HG02870 (cell line): ENCODE measurements around the gene LETM1.

Source experiments
- ATAC-seq: cut with Tn5 transposase; IDR thresholded peaks from one replicate; pipeline ENCODE4 v1.9.1; 2021; ENCODE audit warnings: mild to moderate bottlenecking, moderate library complexity; ENCODE audit not compliant: unreplicated experiment

LETM1 gene

GRCh38 chr4:1856071-1856942, at the start of gene LETM1:
Gene LETM1 (minus strand): TSS chr4:1856156. CDS start chr4:1855950, 206 bp downstream.
- ATAC-seq = peak; percentile 85

DNA sequence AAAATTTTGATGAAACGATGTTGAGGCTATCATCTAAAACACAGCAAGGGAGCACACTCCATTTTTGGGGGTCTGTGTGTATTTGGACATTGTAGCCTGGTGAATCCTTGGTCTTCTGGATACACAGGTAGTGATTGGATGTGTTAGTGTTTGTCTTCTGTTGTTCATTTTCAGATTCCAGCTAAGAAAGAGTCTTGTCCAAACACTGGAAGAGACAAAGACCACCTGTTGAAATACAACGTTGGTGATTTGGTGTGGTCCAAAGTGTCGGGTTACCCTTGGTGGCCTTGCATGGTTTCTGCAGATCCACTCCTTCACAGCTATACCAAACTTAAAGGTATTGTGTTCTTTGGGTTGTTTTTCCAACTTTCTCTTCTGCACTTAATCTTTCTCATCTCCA, 48.1 kb upstream of the LETM1 start:
- no peak for ATAC-seq

- no peak for ATAC-seq
Observed at GRCh38 chr4:1903035-1903434, 47.1 kb upstream of the LETM1 start.

DNA sequence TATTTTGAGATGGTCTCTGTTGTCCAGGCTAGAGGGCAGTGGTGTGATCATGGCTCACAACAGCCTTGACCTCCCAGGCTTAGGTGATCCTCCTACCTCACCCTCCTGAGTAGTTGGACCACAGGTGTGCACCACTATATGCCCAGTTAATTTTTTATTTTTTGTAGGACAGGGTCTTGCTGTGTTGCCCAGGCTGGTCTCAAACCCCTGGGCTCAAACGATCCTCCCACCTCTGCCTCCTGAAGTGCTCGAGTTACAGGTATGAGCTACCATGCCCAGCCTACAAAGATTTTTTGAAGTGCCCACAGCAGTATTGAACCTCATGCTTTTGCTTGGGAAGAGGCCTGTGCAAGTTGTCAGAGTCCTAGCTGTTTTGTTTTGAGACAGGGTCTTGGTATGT, 46.3 kb upstream of the LETM1 start:
- no peak for ATAC-seq

GRCh38 chr4:1901127-1901526, 45.2 kb upstream of the LETM1 start:
- ATAC-seq = no peak

DNA sequence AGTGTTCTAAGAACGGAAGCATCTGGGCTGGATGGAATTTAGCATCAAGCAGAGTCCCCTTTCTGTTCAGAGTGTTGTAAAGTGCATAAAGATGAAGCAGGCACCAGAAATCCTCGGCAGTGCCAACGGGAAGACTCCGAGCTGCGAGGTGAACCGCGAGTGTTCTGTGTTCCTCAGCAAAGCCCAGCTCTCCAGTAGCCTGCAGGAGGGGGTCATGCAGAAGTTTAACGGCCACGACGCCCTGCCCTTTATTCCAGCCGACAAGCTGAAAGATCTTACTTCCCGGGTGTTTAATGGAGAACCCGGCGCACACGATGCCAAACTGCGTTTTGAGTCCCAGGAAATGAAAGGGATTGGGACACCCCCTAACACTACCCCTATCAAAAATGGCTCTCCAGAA, 44.7 kb upstream of the LETM1 start:
- ATAC-seq = no peak

DNA sequence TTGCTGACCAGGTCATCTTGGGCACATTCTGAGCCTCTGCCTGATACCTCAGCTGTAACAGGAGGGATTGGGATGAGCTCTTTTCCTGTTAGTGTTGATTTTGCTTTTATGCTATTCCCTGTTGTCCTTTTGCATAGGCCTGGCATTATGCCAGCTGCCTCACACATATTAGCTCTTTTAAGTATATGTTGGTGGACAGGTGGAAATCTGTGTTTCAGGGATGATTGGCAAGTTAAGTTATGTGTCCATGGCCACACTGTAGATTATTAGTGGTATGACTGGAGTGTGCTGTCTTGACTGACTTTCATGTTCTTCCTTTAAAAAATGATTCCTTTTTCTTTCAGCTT, 44.1 kb upstream of the LETM1 start:
- no peak for ATAC-seq

DNA sequence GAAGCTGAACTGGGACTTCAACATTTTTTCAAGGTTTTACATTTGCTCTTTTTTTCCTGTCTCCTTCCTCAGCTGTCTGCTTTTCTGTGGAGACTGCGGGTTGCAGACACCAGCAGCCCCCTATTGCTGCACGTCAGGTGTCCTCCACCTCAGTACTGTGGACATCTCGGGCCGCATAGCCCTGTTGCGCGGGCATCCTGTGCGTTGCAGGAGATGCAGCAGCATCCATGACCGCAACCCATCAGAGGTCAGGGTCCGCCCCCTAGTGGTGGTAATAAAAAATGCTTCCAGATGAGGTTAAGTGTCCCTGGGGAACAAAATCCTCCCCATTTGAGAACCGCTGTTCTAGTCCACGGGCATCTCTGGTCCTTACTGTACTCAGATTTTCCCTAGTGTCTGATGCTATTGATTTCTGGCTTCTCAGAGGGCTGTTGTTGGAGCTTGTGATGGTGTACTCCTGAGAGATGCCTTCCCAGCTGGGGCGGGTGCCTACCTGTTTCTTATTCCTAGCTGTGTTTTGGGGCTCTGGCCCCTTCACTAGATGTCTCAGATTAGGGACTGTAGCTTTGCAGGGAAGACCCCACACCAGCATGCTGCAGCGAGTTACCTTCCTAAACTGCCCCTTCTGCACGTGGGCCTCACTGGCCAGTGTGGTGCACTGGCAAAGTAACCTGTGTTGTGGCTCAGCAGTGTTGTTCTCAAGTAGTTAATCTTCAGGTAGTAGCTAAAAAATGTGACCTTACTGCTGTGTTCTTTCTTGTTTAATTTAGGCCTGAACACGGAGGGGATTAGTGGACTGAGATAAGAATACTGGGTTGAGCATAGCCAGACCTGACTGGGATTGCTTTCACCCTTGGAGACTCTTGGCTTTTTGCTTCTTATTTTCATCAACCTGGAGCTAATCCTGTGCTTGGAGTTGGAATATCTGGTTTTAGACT, 43.5 kb upstream of the LETM1 start:
- peak; percentile 66 for ATAC-seq

- no peak for ATAC-seq
Observed at GRCh38 chr4:1898681-1899080, 42.7 kb upstream of the LETM1 start.

DNA sequence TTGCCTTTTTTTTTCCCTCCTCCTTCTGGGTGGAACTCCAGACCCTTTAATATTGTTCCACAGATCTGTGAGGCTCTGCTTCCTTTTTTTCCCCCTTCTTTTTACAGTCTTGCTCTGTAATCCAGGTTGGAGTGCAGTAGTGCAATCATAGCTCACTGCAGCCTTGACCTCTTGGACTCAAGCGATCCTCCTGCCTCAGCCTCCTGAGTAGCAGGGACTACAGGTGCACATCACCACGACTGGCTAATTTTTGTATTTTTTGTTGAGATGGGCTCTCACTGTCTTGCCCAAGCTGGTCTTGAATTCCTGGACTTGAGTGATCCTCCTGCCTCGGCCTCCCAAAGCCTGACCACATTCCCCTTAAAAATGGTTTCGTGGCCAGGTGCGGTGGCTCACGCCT, 42.1 kb upstream of the LETM1 start:
- no peak for ATAC-seq

DNA sequence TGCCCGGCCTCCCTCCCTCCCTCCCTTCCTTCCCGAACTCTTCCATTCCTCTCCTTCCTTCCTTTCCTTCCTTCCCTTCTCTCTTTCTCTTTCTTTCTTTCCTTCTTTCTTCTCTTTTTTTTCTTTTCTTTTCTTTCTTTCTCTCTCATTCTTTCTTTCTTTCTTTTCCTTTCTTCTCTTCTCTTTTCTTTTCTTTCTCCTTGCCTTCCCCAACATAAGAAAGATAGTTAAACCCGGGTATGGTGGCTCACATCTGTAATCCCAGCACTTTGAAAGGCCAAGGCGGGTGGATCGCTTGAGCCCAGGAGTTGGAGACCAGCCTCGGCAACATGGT, 40.7 kb upstream of the LETM1 start:
- no peak for ATAC-seq

- ATAC-seq = no peak
Observed at GRCh38 chr4:1895971-1896657, 40.2 kb upstream of the LETM1 start.

DNA sequence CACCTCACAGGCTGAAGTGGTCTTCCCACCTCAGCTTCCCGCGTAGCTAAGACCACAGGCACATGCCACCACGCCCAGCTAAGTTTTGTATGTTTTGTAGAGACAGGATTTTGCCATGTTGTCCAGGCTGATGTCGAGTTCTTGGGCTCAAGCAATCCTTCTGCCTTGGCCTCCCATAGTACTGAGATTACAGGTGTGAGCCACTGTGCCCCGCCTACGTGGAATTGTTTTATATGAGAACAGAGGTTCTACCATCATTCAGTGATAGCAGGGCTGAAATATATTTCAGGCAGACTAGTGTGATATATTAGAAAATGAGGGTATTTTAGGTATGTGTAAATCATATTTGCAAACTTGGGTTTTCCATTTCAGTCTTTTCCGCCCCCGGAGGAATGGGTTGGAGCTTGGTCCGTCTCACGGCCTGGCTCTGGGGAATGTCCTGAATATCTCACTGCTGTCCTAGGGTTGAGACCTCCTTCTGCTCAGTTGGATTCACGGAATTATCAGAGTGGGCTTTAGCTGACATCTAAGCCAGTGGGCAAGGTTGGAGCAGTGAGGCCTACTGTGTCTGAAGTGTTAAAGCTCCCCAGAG, 35.1 kb upstream of the LETM1 start:
- ATAC-seq = no peak

- no peak for ATAC-seq
Observed at GRCh38 chr4:1887052-1887451, 31.1 kb upstream of the LETM1 start.

DNA sequence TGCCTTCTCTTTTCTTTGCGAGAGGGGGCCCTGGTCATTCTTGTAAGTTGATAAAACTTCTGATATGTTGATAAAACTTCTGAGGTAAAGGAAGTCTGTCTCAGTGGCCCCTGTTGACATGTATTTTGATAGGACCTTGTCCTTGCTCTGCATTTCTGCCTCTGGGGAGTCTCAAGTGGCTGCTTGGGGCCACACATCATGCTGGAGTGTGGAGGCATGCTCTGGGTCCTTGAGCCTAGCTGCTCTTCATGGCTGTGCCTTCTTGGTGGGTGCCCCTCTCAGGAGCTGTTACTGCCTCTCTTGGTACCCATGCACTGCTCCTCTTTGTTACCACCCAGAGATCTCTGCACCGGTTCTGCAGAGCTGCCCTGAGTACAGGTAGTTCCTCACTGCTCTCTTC, 29.5 kb upstream of the LETM1 start:
- ATAC-seq = no peak

GRCh38 chr4:1883583-1883982, 27.6 kb upstream of the LETM1 start:
- ATAC-seq = no peak

DNA sequence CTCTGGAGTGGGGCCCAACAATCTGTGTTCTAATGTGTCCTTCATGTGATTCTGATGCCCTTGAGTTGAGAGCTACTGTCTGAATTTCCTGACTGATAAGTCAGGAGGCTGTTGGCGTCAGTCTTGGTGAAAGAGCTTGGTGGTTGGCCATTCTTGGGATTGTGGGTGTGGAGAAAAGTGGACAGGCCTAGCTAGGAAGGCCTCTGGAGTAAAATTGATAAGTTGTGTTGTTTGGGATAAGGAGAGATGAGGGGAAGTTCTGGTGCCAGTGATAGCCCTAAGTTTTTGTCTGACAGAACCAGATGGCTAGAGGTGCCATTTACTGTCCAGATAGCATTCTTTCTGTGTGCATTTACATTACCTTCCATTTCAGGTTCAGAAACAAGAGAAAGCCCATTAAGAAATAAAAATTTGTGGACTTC, 26.9 kb upstream of the LETM1 start:
- no peak for ATAC-seq

DNA sequence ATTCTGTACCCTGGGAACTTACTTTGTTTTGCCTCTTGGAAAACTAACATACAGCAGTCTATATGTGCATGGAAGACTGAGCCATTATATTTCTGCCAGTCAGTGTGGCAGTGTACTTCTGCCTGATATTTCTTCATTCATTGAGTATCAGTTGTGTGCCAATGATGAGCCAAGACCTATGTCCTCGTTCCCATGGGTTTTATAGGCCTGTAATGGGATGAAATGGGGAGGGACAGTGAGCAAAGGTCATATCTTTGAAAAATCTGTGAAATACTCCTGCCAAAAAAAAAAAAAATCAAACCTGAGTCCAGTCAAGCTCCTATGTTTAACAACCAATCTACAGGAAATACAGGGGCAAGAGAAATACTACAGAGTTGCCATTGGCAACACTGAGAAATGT, 24.4 kb upstream of the LETM1 start:
- no peak for ATAC-seq

- ATAC-seq = no peak
Observed at GRCh38 chr4:1879485-1879884, 23.5 kb upstream of the LETM1 start.

DNA sequence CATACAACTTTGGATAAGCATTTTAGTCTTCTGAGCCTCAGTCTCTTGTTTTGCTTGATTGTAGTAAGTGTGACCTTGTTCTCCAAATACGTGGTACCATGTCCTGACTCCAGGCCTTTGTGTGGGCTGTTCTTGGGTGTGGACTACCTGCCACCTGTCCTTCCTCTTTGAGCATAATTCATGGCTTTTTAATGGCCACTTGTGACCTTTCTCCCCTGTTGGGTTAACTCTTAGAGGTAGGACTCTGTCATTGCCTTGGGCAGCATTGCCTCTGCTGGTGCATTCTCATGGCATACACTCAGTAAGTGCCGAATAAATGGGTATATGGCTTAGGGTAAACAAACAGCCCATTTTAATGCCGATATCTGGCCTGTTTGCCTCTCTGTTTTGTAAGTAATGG, 18.2 kb upstream of the LETM1 start:
- ATAC-seq = no peak

DNA sequence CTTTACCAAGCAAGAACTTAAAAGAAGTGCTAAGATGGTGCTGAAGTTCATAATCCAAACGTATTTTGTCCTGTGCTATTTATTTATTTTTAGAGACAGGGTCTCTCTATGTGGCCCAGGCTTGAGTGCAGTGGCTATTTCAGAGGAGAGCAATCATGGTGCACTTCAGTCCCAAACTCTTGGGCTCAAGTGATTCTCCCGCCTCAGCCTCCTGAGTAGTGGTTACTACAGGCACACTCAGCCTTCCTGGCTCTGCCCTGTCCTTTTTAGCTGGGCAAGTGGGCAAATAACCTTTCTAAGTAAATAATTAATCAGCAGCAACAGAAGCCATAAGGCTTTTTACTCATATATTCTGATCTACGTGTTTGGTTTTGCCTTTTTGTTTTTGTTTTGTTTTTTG, 17.8 kb upstream of the LETM1 start:
- no peak for ATAC-seq
